Measurements from ENCODE around the gene SLC9A4. TPM values are rescaled to one million over a fixed set of nuclear protein-coding genes. Genes with fewer than 3 reads are reported as not detected.

SLC9A4 gene, protein sequence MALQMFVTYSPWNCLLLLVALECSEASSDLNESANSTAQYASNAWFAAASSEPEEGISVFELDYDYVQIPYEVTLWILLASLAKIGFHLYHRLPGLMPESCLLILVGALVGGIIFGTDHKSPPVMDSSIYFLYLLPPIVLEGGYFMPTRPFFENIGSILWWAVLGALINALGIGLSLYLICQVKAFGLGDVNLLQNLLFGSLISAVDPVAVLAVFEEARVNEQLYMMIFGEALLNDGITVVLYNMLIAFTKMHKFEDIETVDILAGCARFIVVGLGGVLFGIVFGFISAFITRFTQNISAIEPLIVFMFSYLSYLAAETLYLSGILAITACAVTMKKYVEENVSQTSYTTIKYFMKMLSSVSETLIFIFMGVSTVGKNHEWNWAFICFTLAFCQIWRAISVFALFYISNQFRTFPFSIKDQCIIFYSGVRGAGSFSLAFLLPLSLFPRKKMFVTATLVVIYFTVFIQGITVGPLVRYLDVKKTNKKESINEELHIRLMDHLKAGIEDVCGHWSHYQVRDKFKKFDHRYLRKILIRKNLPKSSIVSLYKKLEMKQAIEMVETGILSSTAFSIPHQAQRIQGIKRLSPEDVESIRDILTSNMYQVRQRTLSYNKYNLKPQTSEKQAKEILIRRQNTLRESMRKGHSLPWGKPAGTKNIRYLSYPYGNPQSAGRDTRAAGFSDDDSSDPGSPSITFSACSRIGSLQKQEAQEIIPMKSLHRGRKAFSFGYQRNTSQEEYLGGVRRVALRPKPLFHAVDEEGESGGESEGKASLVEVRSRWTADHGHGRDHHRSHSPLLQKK
- under 1 TPM in 1 of 4 donors, not detected in 3; 0.07 TPM for polyA plus RNA-seq
- long read RNA-seq, donor 1: 0 reads
- long read RNA-seq, donor 2: 0 reads
- long read RNA-seq, donor 3: 0 reads
- long read RNA-seq, donor 4: 0 reads
- long read RNA-seq, donor 5: 0 reads
- long read RNA-seq, donor 6: 0 reads
- long read RNA-seq, donor 7: 0 reads
- long read RNA-seq, donor 8: 0 reads
- long read RNA-seq, donor 9: 0 reads
- long read RNA-seq, donor 10: 0 reads

DNA sequence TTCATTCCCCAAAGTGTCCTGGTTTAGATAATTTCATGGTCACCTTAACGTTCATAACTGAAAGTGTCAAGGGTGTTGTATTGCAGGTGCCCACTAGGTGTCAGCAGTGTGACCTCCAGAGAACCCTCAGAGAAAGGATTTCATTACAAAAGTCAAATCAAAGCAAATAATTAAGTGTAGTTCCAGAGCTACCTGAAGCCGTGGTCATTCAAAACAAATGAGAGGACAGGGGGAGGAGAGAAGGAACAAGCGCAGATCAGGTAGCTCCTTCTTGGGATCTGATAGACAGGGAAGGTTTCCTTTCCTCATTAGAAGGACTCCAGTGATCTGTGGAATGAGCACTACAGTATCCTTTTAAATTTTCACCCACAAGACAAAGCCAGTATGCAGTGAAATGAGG, at the start of gene SLC9A4:
Gene SLC9A4, plus strand, starts transcription at position 207 of the 400 bp plus-strand sequence. CDS start 534 bp downstream, outside the sequence.
- Histone ChIP-seq H3K27me3 (ENCODE audit: control insufficient read depth in 3 of 3, insufficient read depth in 3 of 3, low read length in 3 of 3) (no peaks in the 10 kb centered on the region), H3K36me3 (ENCODE audit: control insufficient read depth in 3 of 3, insufficient read depth in 2 of 3, low read depth in 1 of 3, low read length in 3 of 3) (no peaks in the 10 kb centered on the region), H3K4me1 (ENCODE audit: control insufficient read depth in 3 of 3, insufficient read depth in 2 of 3, low read depth in 1 of 3, low read length in 2 of 3) (no peaks in the 10 kb centered on the region), H3K4me3 (ENCODE audit: low read depth in 1 of 3, low read length in 3 of 3) (no peak within 1 kb of the TSS), H3K27ac (ENCODE audit: low read depth in 1 of 3, low read length in 2 of 3) (no peak within 1 kb of the TSS), H3K9me3 (ENCODE audit: control insufficient read depth in 2 of 2, insufficient read depth in 1 of 2, low read depth in 1 of 2, low read length in 1 of 2) (peaks cover 0 to 5% of the 10 kb centered on the region in 2 donors)
- WGBS, 3 donors: 4 to 5% (median 4%) methylated on average over 3 of the region's 3 CpGs
- DNase-seq (peak; percentile 69 to 73), FAIRE-seq (no peak)

DNA sequence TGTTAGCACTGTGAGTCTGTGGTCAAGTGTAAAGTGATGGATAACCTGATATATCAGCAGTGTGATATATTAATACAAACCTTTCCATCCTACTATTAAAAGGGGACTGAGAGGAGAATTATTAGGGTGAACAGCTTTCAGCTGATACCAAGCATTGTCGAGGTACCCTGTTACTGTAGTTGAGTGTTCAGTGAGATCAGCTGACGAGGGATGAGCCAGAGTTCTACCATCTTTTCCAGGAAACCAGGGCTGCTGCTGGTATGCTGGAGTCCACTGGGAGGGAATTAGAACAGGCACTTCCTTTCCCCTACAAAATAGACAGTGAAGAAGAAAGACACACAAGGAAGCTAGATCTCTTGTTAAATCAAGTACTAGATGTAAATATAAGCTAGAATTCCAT, 49.7 kb upstream of the SLC9A4 start:
- WGBS, 3 donors: 70 to 82% (median 82%) methylated on average over 2 of the region's 2 CpGs
- H3K36me3 ChIP-seq (ENCODE audit: control insufficient read depth in 3 of 3, insufficient read depth in 2 of 3, low read depth in 1 of 3, low read length in 3 of 3): no peaks in the 10 kb centered on the region
- no peak overlapping the region for H3K4me3 ChIP-seq (ENCODE audit: low read depth in 1 of 3, low read length in 3 of 3)
- no peaks in the 10 kb centered on the region for H3K4me1 ChIP-seq (ENCODE audit: control insufficient read depth in 3 of 3, insufficient read depth in 2 of 3, low read depth in 1 of 3, low read length in 2 of 3)
- DNase-seq (no peak), FAIRE-seq (no peak)
- no peaks in the 10 kb centered on the region for H3K27me3 ChIP-seq (ENCODE audit: control insufficient read depth in 3 of 3, insufficient read depth in 3 of 3, low read length in 3 of 3)
- H3K27ac ChIP-seq (ENCODE audit: low read depth in 1 of 3, low read length in 2 of 3): no peak overlapping the region
- H3K9me3 ChIP-seq (ENCODE audit: control insufficient read depth in 2 of 2, insufficient read depth in 1 of 2, low read depth in 1 of 2, low read length in 1 of 2): no peaks in the 10 kb centered on the region

DNA sequence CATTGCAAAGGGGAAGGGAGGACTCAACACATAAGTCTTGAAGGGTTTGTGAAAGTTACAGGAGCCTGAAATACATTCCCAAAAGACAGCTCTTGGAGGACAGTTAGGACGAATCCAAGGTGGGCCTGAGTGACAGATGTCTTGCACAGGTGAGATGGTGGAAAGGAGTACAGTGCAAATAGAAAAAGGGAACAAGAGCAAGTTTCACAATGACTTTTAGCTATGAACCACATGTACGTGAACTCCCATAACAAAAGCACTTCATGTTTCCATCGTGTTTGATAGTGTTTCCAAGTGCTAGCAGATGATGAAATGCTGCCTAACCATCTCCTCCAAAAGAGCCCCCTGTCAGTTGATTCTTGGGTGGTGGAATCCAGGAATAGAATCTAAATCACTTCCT, 48.3 kb upstream of the SLC9A4 start:
- no peak for DNase-seq
- WGBS, 3 donors: 52 to 55% (median 52%) methylated on average over 3 of the region's 3 CpGs
- no peak overlapping the region for H3K4me3 ChIP-seq (ENCODE audit: low read depth in 1 of 3, low read length in 3 of 3)

DNA sequence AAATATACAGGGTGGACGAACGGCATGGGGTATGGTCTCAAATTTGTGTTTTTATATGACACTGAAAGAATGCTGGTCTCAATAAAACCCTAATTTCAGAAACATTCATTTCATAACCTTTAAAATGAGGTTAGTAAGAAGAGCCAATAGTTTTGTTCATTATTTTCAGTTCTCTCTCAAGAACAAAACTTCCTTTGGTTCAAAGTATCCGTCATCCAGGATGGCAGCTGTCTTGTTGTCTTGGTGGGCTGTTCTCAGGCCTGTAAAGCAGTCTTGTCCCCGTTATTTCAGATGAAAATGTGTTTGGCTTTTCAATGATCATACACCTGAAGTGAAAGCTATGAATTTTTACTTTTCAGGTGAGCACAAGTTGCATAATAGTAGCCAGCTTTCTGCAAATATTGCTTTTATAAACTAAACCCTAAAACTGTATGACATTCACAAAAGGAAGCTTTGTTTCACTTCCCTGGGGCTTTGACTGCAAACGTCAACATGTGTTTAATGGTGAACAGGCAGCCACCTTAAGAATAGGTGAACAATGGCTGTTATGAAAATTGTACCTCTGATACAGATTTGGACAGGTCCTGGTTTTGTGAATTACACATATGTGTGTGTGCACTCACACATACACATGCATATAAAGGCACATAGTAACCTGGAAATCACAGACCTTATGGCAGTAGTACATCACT, 47.4 kb upstream of the SLC9A4 start:
- Histone ChIP-seq H3K36me3 (ENCODE audit: control insufficient read depth in 3 of 3, insufficient read depth in 2 of 3, low read depth in 1 of 3, low read length in 3 of 3) (no peaks in the 10 kb centered on the region), H3K9me3 (ENCODE audit: control insufficient read depth in 2 of 2, insufficient read depth in 1 of 2, low read depth in 1 of 2, low read length in 1 of 2) (no peaks in the 10 kb centered on the region), H3K4me1 (ENCODE audit: control insufficient read depth in 3 of 3, insufficient read depth in 2 of 3, low read depth in 1 of 3, low read length in 2 of 3) (no peaks in the 10 kb centered on the region), H3K4me3 (ENCODE audit: low read depth in 1 of 3, low read length in 3 of 3) (no peak overlapping the region), H3K27me3 (ENCODE audit: control insufficient read depth in 3 of 3, insufficient read depth in 3 of 3, low read length in 3 of 3) (no peaks in the 10 kb centered on the region), H3K27ac (ENCODE audit: low read depth in 1 of 3, low read length in 2 of 3) (no peak overlapping the region)
- DNase-seq (no peak), FAIRE-seq (no peak)
- WGBS, 3 donors: 47 to 51% (median 49%) methylated on average over 5 of the region's 5 CpGs

More for the DNA sequence above, 48.3 kb upstream of the SLC9A4 start:
- H3K36me3 ChIP-seq (ENCODE audit: control insufficient read depth in 3 of 3, insufficient read depth in 2 of 3, low read depth in 1 of 3, low read length in 3 of 3): no peaks in the 10 kb centered on the region
- H3K27ac ChIP-seq (ENCODE audit: low read depth in 1 of 3, low read length in 2 of 3): no peak overlapping the region
- H3K4me1 ChIP-seq (ENCODE audit: control insufficient read depth in 3 of 3, insufficient read depth in 2 of 3, low read depth in 1 of 3, low read length in 2 of 3): no peaks in the 10 kb centered on the region
- H3K27me3 ChIP-seq (ENCODE audit: control insufficient read depth in 3 of 3, insufficient read depth in 3 of 3, low read length in 3 of 3): no peaks in the 10 kb centered on the region
- FAIRE-seq: no peak
- no peaks in the 10 kb centered on the region for H3K9me3 ChIP-seq (ENCODE audit: control insufficient read depth in 2 of 2, insufficient read depth in 1 of 2, low read depth in 1 of 2, low read length in 1 of 2)

DNA sequence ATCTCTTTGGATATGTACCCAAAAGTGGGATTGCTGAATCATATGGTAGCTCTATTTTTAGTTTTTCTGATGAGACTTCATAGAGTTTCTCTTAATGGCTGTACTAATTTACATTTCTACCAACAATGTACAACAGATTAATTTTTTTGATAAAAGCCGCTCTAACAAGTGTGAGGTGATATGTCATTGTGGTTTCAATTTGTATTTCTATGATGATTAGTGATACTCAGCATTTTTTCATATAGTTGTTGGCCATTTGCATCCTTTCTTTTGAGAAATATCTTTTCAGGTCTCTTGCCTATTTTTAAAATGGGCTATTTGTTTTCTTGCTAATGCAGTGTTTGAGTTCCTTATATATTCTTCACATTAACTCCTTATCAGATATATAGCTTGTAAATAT, 45.8 kb upstream of the SLC9A4 start:
- DNase-seq: no peak
- no peak overlapping the region for H3K4me3 ChIP-seq (ENCODE audit: low read depth in 1 of 3, low read length in 3 of 3)
- no peaks in the 10 kb centered on the region for H3K27me3 ChIP-seq (ENCODE audit: control insufficient read depth in 3 of 3, insufficient read depth in 3 of 3, low read length in 3 of 3)
- no peak overlapping the region for H3K27ac ChIP-seq (ENCODE audit: low read depth in 1 of 3, low read length in 2 of 3)
- H3K9me3 ChIP-seq (ENCODE audit: control insufficient read depth in 2 of 2, insufficient read depth in 1 of 2, low read depth in 1 of 2, low read length in 1 of 2): no peaks in the 10 kb centered on the region
- FAIRE-seq: no peak
- H3K4me1 ChIP-seq (ENCODE audit: control insufficient read depth in 3 of 3, insufficient read depth in 2 of 3, low read depth in 1 of 3, low read length in 2 of 3): no peaks in the 10 kb centered on the region
- WGBS, 3 donors: 42 to 51% (median 45%) methylated on average over 1 of the region's 1 CpG
- H3K36me3 ChIP-seq (ENCODE audit: control insufficient read depth in 3 of 3, insufficient read depth in 2 of 3, low read depth in 1 of 3, low read length in 3 of 3): no peaks in the 10 kb centered on the region

DNA sequence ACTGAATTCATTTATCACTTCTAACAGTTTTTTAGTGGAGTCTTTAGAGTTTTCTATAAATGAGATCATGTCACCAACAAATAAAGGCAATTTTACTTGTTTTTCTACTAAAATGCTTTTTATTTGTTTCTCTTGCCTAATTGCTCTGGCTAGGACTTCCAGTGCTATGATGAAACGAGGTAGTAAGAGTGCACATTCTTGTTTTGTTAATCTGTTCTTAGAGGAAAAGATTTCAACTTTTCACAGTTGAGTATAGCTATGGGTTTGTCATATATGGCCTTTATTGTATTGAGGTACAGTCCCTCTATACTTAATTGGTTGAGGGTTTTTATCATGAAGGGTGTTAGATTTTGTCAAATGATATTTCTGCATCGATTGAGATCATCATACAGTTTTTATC, 44.5 kb upstream of the SLC9A4 start:
- Histone ChIP-seq H3K27me3 (ENCODE audit: control insufficient read depth in 3 of 3, insufficient read depth in 3 of 3, low read length in 3 of 3) (no peaks in the 10 kb centered on the region), H3K4me3 (ENCODE audit: low read depth in 1 of 3, low read length in 3 of 3) (no peak overlapping the region), H3K9me3 (ENCODE audit: control insufficient read depth in 2 of 2, insufficient read depth in 1 of 2, low read depth in 1 of 2, low read length in 1 of 2) (no peaks in the 10 kb centered on the region), H3K4me1 (ENCODE audit: control insufficient read depth in 3 of 3, insufficient read depth in 2 of 3, low read depth in 1 of 3, low read length in 2 of 3) (no peaks in the 10 kb centered on the region), H3K36me3 (ENCODE audit: control insufficient read depth in 3 of 3, insufficient read depth in 2 of 3, low read depth in 1 of 3, low read length in 3 of 3) (no peaks in the 10 kb centered on the region), H3K27ac (ENCODE audit: low read depth in 1 of 3, low read length in 2 of 3) (no peak overlapping the region)
- FAIRE-seq: no peak
- 51 to 71% (median 68%) methylated on average over 2 of the region's 2 CpGs for WGBS, 3 donors
- no peak for DNase-seq

DNA sequence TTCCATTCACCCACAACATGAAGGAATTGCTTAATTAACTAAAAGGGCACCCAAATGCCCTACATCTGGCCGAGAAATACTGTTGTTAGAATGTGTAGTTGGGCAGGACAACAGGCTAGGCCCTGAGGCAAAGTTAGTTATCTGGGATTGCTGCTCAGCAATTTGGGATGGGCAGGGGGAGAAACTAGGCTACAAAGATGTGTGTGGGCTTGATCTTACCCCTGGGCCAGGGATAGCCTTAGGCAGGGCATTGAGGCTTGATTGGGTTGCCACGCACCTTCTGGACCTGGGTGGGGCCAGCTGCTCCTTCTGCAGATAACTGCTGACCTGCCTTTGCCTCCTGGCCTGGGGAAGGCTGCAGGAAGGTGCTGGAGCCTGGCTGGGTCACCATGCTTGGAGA, 40.6 kb upstream of the SLC9A4 start:
- WGBS, 3 donors: 62 to 85% (median 79%) methylated on average over 2 of the region's 2 CpGs
- H3K4me1 ChIP-seq (ENCODE audit: control insufficient read depth in 3 of 3, insufficient read depth in 2 of 3, low read depth in 1 of 3, low read length in 2 of 3): peaks cover 0 to 5% (median 0%) of the 10 kb centered on the region in 3 donors
- no peaks in the 10 kb centered on the region for H3K36me3 ChIP-seq (ENCODE audit: control insufficient read depth in 3 of 3, insufficient read depth in 2 of 3, low read depth in 1 of 3, low read length in 3 of 3)
- FAIRE-seq (no peak), DNase-seq (no peak)
- H3K27ac ChIP-seq (ENCODE audit: low read depth in 1 of 3, low read length in 2 of 3): no peak overlapping the region
- no peaks in the 10 kb centered on the region for H3K9me3 ChIP-seq (ENCODE audit: control insufficient read depth in 2 of 2, insufficient read depth in 1 of 2, low read depth in 1 of 2, low read length in 1 of 2)
- H3K27me3 ChIP-seq (ENCODE audit: control insufficient read depth in 3 of 3, insufficient read depth in 3 of 3, low read length in 3 of 3): no peaks in the 10 kb centered on the region
- no peak overlapping the region for H3K4me3 ChIP-seq (ENCODE audit: low read depth in 1 of 3, low read length in 3 of 3)
